ENCODE measurements around the gene CD44. TPM values are rescaled to one million over a fixed set of nuclear protein-coding genes. Genes with fewer than 3 reads are reported as not detected.

CD44 gene
- total and polyA plus RNA-seq, 10 of the 15 experiments (the other 5 are each of a cell fraction or from before 2014, with no cell fraction given): 57.1 to 293 (median 120) TPM

GRCh38 chr11:35142481-35143075 lies 3.6 kb downstream of the CD44 start:
- no TSS peak for BruUV-seq (replicated peaks)
- POLR2A ChIA-PET: interaction anchor here (1.4 kb wide), 1 partner anchor 106 kb away, joined by 4 read pairs; no protein-coding TSS in a partner anchor
- H4K20me1 ChIP-seq (ENCODE audit: control insufficient read depth, insufficient read depth): no peaks in the 10 kb centered on the region; the same call in 1 of the 2 replicates
- TF ChIP-seq HSF1 (IDR thresholded peaks at IDR 0.05; ENCODE audit: low read depth, low read length) (no peak), JUNB (IDR thresholded peaks at IDR 0.05) (no peak), BACH1 (IDR thresholded peaks at IDR 0.05; ENCODE audit: borderline replicate concordance) (no peak), KDM1A (IDR thresholded peaks at IDR 0.05; ENCODE audit: borderline replicate concordance) (no peak), BHLHE40 (IDR thresholded peaks at IDR 0.05; ENCODE audit: borderline replicate concordance in 1 of 2, low read depth in 2 of 2, low read length in 1 of 2) (no peak), MTA3 (IDR thresholded peaks at IDR 0.05; ENCODE audit: borderline replicate concordance, low read length) (0 out of 2 replicates have a peak, but pooled peaks have one; percentile 2), POLR2AphosphoS2 (IDR thresholded peaks at IDR 0.05; ENCODE audit: low read depth, low read length) (no peak), CEBPZ (IDR thresholded peaks at IDR 0.05; ENCODE audit: low read depth, low read length) (no peak), MYB (IDR thresholded peaks at IDR 0.05; ENCODE audit: borderline replicate concordance, low read depth, low read length) (no peak), NFYA (IDR thresholded peaks at IDR 0.05; ENCODE audit: borderline replicate concordance, low read depth, low read length) (no peak), E4F1 (IDR thresholded peaks at IDR 0.05; ENCODE audit: borderline replicate concordance, partially characterized antibody) (no peak), CTCF (IDR thresholded peaks at IDR 0.05 in 2 of 3, conservative IDR thresholded peaks at IDR 0.05 in 1 of 3; ENCODE audit: control insufficient read depth in 2 of 3, extremely low read depth in 1 of 3, insufficient read depth in 1 of 3, low read depth in 3 of 3, low read length in 3 of 3) (peak; percentile 14 to 35 (median 32); a peak in 3 of 6 replicates), SMARCA5 (IDR thresholded peaks at IDR 0.05) (no peak)

More at GRCh38 chr11:35142481-35143075, 3.6 kb downstream of the CD44 start:
- in situ Hi-C loops (cut with MboI): loop anchor here (5.0 kb wide), 1 partner anchor 130 kb away; no protein-coding TSS in a partner anchor
- H3K79me2 ChIP-seq (ENCODE audit: control insufficient read depth, insufficient read depth, low read length): peaks cover 77% of the 10 kb centered on the region
- H3K9ac ChIP-seq (ENCODE audit: control insufficient read depth, insufficient read depth, low read length): no peak overlapping the region
- peak; percentile 6; the same call in 1 of the 3 replicates for ATAC-seq
- no peak for FAIRE-seq
- H3K27me3 ChIP-seq (replicated peaks in 1 of 2; ENCODE audit: control insufficient read depth in 2 of 2, insufficient read depth in 2 of 2, low read length in 1 of 2): no peaks in the 10 kb centered on the region
- ChIA-PET SMC1A (ENCODE audit: uncharacterized antibody, unreplicated experiment) (interaction anchor here (1.0 to 4.4 kb wide), 6 partner anchors 18 to 140 kb away, joined by 3 to 47 read pairs (median 15); no protein-coding TSS in a partner anchor), RAD21 (ENCODE audit: unreplicated experiment) (interaction anchor here (0.8 to 5.0 kb wide), 5 partner anchors 14 to 216 kb away, joined by 3 to 40 read pairs (median 5); no protein-coding TSS in a partner anchor), CTCF (interaction anchor here (0.7 to 2.5 kb wide), 5 partner anchors 15 to 216 kb away, joined by 3 to 10 read pairs (median 3); no protein-coding TSS in a partner anchor)
- H3K36me3 ChIP-seq (ENCODE audit: control insufficient read depth in 2 of 2, insufficient read depth in 2 of 2, low read length in 1 of 2): no peaks in the 10 kb centered on the region
- intact Hi-C loops (cut with micrococcal nuclease; ENCODE audit: unreplicated experiment): loop anchor here (1.0 to 5.0 kb wide), 2 partner anchors 102 to 215 kb away; no protein-coding TSS in a partner anchor
- H3K4me3 ChIP-seq: peak overlapping the region; percentile 48
- H2AFZ ChIP-seq (ENCODE audit: control insufficient read depth, low read depth, low read length): no peak overlapping the region
- H3K27ac ChIP-seq (ENCODE audit: control insufficient read depth, insufficient read depth): peak overlapping the region; percentile 40; the same call in 1 of the 2 replicates
- peaks cover 62% of the 10 kb centered on the region for H3K4me1 ChIP-seq (ENCODE audit: control insufficient read depth, insufficient read depth, low read length)
- peak overlapping the region; percentile 90 for H3K4me2 ChIP-seq (ENCODE audit: control insufficient read depth, insufficient read depth)
- no peaks in the 10 kb centered on the region for H3K9me3 ChIP-seq (replicated peaks; ENCODE audit: control insufficient read depth, insufficient read depth, low read length)
- DNase-seq (ENCODE audit: low read depth, low spot score): no peak
- 26% methylated on average over 2 of the region's 2 CpGs for WGBS (ENCODE audit: insufficient coverage, insufficient replicate concordance, low lambda C conversion rate, missing lambda C conversion rate)

All from GM12878 (cell line).